Iris pigment epithelial cell (primary cell): ENCODE results near the gene KIF1B.

Experiments used
- DNase-seq: peaks from one replicate; pipeline ENCODE4 v3.0.0-alpha.2; 2011; ENCODE audit warnings: low read depth

KIF1B gene

DNA sequence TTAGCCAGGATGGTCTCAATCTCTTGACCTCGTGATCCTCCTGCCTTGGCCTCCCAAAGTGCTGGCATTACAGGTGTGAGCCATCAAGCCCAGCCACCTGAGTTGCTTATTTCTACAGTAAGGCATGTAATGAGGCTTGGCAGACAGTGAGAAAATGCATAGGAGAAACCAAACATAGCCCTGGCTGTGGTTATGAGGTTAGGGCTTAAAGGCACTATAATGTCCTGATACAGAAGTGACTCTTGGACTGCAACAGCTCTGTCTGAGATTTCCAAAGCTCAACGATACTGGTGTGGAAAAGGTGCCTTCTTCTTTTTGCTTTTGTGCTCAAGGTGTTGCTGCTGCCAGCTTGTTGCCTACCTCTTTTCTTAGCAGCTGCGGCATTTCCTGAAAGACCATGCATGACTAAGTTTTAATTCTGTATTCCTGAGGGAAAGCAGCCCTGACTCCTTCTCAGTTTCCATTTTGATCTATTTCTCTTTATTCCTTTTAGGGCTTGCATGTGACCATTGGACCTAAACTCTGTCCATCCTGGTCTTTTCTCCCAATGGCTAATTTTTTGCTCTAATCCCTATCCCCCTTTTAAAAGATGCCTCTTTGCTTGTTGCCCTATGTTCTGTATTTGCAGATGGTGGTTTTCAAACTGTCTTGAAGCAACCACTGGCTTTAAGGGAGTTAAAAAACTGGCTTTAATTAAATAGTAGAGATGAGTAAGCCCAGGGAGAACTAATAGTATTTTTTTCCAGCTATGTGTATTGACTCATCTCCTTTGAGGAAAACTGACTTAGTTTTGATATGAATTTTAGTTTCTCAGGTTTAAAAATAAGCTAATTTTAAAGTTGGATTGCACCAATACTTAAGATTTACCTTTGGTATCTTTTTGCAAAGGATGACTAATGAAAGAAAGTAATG is 70.3 kb downstream of the KIF1B start:
- peak; percentile 53 for DNase-seq

DNA sequence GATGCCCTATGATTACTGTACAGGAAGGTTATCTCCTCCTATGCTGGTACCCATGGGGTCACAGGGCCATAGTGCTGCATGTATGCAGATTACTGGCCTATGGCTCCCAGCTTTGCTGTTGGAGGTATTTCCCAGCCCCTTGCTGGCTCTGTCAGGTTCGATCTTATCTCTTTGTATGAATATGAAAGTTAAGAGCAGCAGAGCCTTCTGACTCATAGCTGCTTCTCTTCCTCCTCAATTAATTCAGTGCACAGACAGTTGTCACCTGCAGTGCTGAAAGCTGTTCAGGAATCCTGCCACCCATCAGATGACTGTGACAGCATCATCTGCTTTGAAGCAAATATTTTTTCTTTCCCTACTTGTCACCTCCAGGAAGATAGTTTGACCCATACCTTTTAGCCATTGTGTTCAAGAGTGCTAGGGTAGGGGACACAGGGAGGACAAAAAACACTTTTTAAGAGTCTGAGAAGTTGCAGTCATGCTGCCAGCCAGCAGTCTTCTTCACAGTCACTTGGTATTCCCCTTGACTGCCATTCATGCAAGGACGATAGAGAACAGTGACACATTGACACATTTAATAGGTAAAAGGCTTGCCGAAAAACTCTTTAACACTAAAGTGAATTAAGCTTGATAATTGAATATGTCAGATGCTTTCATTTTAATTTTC is 73.1 kb downstream of the KIF1B start:
- DNase-seq, result peak; percentile 30

- peak; percentile 42 for DNase-seq
These were observed 75.9 kb downstream of the KIF1B start for GRCh38 chr1:10286244-10286643.

DNA sequence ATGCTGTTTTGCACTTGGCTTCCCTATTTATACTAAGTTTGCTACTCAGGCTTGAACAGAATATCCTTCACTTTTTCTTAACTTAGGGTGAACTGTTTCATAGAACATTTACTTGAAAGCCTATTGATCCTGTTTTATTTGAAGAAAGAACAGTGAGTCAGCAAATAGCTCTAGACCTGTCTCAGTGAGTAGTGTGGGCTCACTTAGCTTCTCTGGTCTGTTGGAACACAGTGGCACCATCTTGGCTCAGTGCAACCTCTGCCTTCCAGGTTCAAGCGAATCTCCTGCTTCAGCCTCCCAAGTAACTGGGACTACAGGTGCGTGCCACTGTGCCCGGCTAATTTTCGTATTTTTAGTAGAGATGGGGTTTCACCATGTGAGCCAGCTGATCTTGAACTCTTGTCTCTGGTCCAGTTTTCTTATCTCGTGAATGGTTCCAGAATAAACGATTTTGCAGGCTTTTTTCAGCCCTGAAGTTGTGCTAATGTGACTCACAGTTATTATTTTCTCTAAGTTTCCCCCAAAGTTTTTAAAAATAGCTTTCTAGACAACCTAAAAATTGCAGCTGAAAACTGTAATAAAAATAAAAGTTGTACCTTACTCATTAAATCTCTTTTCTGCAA is 76.8 kb downstream of the KIF1B start:
- no peak for DNase-seq

DNA sequence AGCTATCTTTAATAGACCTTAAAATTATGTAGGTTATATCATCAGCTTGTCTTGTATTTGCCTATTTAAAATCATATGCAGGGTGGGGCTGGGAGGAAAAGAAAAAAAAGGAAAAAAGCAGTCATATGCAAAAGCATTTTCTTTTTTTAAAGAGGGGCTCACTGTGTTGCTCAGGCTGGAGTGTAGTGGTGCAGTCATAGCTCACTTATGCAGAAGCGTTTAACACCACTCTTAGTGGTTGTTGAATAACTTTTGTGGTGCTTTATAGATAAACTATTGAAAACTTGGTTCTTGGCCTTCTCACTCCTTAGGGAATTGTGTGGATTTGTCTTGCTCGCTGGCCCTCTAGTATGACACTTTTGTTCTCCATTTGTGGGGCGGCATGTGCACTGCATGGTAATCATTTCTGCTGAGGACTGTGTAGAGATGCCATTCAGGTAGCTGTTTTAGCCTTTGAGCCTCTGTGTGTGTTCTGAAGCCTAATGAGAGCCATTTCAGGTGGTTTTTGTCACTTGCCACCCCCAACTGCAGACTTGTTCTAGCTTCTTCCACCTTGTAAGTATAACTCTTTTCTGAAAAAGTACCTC is 77.8 kb downstream of the KIF1B start:
- DNase-seq, result no peak

DNA sequence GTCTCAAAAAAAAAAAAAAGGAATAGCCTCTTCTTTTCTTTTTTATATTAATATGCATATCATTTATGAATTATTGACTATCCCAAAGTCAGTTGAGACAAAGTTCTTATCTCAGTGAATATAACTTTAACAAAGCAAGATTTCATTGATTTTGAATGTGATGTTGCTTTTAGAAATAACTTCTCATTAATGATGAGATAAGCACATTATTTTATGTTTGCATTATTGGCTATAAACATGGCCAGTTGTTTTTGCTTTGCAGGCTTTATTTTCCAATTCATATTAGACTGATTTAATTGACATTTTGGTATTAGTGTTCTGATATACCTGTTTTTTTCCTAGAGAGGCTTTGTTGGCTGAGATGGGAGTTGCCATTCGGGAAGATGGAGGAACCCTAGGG is 81.3 kb downstream of the KIF1B start:
- no peak for DNase-seq

DNA sequence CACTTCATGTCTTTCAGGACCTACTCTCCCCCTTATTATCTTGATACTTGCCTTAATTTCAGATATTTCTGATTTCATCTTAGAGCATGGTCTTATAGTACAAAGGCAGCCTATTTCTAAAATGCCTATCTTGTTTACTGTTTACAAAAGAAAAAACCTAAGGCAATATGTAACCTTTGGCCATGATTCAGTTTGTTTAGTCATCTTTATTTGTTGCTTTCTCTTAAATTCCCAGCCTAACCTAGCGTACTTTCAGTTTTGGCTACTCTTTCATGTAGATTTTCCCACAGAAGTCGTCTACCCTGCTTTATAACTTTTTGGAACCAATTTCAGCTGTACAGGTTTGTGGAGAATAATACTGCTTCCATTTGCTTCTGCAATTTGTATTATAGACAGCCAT is 81.8 kb downstream of the KIF1B start:
- peak; percentile 51 for DNase-seq

DNA sequence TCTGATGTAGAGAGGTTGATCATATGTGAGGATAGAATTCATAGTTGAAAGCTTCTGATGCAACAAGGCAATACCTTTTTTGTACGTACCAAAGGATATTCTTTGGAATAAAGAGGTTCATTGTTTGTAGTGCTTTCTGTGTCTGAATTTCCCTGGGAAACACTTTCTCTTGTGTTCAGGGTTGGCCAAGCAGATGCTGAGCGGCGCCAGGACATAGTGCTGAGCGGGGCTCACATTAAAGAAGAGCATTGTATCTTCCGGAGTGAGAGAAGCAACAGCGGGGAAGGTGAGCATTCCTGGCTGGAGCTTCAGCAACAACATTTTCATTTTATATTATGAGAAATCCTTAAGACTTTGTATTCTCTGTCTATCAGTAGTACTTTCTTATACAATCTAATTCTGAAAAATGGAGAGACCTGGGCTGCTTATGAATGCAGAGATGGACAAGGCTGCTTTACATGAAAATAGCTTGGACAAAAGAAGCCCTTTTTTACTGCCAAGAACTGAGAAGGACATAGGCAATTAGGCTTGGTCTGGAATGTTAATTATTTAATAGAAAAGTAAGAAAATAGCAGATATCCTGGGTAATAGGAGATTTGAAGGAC is 85.2 kb downstream of the KIF1B start:
- DNase-seq, result no peak

- peak; percentile 34 for DNase-seq
These were observed 88.8 kb downstream of the KIF1B start for GRCh38 chr1:10299151-10299550.

- peak; percentile 10 for DNase-seq
These were observed 92.0 kb downstream of the KIF1B start for GRCh38 chr1:10302416-10302815.

- no peak for DNase-seq
These were observed 93.9 kb downstream of the KIF1B start for GRCh38 chr1:10304295-10304694.

- DNase-seq, result no peak
These were observed 96.1 kb downstream of the KIF1B start for GRCh38 chr1:10306435-10306834.

GRCh38 chr1:10308001-10308400 is 97.6 kb downstream of the KIF1B start:
- DNase-seq, result no peak

DNA sequence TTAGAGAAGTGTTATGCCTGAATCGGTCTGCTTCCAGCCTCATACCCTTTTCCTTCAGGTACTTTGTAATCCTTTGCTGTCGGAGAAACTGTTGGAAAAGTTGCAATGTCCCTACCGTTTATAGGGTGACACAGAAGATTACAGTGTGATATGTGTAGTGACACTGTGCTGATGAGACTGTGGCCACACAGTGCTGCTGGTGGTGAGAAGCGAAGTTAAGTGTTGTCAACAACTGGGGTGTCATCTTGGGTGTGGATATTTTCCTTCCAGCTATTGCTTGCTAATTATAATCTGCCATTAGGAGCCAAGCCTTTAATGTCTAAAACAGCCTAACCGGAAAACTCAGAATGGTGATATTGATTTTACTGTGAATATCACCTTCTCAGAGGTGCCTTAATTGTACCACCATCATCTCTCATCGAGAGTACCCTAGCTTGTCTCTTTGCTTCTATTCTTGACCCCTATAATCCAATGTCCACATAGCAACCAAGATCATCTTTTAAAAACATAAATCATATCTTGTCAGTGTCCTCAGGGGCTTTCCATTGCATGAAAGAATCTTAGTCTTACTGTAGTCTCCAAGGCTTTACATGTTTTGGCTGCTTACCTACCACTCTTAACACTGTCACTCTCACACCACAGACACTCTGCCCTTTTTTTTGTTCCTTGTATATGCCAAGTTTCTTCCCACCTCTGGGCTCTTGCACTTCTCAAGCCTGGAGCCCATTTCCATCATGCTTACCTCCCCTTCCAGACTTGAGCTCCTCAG is 99.1 kb downstream of the KIF1B start:
- DNase-seq, result no peak

DNA sequence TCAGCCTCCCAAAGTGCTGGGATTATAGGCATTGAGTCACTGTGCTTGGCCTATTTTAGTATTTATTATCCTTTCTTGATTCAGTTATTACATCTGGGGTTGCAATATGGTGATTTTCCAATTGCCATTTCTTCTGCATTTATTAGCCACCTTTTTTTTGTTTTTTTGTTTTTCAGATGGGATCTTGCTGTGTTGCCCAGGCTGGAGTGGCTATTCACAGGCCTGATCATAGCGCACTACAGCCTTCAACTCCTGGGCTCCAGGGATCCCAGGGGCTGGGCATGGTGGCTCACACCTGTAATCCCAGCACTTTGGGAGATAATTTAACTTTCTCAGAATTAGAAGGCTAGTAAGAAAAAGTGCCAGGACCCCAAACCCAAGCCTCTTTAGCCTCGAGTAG is 106.4 kb downstream of the KIF1B start:
- DNase-seq, result no peak

GRCh38 chr1:10319750-10320149 is 109.4 kb downstream of the KIF1B start:
- peak; percentile 11 for DNase-seq

DNA sequence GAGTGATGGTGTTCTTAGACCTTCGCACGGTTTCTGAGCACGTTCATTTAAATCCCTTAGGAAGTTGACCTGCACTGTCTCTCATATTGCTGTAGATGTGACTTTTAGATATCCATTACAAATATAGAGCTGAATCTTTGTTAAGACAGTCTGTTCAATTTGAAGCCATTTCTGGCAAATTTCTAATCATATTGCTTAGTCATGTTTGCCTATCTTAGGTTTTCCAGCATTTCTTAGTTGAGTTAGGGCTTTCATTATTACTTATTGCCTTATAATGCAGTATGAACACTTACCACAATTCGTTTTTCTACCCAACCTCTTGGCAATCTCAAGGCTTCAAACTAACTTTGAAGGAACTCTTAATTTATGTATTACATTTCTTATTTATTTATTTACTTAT is 110.0 kb downstream of the KIF1B start:
- DNase-seq, result no peak

DNA sequence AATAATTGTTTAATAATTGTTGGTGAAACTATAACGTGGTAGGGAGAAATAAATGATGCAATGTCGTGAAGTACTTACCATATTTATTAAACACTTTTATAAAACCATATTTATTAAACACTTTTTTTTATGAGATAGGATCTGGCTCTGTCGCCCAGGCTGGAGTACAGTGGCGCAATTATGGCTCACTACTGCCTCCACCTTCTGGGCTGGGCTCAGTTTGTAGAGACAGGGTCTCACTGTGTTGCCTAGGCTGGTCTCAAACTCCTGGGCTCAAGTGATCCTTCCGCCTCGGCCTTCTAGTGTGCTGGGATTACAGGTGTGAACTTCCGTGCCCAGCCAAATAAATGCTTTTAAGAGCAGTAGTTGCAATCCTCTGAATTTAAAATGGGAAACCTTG is 112.5 kb downstream of the KIF1B start:
- no peak for DNase-seq

GRCh38 chr1:10324627-10325026 is 114.3 kb downstream of the KIF1B start:
- DNase-seq, result no peak

DNA sequence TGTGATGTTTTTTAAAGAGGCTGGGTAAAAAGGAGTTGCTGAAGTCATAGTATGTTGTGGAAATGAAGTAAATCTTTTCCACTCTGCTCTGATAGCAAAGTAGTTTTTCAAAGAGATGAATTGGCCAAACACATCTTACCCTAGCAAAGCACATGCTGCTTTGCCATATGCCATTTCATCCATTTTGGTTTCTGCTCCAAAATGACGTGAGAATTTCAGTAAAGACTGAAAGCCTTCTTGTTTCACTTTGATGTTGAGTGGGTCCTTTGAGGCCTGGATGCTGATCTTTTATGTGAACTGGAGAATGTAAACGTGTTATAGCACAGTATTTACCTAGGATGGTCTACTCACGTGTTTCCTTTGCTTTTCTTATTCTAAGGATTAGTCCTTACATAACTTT is 115.2 kb downstream of the KIF1B start:
- no peak for DNase-seq

- DNase-seq, result no peak
These were observed 115.9 kb downstream of the KIF1B start for GRCh38 chr1:10326251-10326650.
